Measurements from ENCODE around the gene PTPN14.

PTPN14 gene

DNA sequence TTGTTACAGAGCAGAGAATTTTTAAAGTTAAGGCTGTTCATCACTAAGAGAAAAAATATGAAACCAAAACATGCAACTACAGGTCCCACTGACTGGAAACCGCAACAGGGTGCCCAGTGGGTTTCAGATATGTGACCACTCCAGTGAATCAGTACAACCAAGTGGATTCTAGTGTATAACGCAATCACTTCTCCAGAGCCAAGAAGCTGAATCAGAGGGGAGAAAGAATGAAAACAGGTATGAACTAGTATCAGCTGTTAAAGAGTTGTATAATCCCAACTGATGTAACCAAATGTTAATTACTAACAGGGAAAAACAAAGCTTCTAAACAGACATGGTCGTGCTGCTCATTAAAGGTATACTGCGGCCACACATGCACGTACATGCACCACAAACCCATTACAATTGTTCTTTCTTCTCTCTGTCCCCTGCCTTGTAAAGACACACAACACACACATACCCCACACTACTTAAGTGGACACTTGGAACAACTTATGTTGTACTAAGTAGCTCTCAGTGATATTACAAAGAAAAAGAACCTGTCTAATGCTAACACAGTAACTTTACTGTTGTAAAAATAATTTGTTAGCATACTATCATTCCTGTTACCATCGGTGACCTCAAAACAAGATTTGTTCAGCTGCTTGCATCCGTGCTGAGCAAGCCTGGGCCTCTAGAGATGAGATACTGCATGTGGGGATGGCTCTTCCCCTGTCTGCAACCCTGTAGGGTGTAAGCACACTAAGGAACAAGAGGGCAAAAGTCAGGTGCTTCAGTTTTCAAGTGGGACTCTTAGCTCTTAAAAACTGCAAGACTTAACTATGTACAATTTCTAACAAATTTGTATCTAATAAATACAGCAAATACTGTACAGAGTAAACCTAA is 74.2 kb downstream of the PTPN14 start:
- Histone ChIP-seq H3K4me3 (ENCODE audit: insufficient read depth, low read depth, low read length) (no peak overlapping the region), H3K27ac (ENCODE audit: insufficient read depth, low read depth, low read length, poor library complexity, severe bottlenecking) (no peak overlapping the region), H3K9me3 (ENCODE audit: control insufficient read depth, low read length) (no peaks in the 10 kb centered on the region), H3K27me3 (ENCODE audit: control insufficient read depth, insufficient read depth, low read length, poor library complexity, severe bottlenecking) (no peaks in the 10 kb centered on the region), H3K4me1 (ENCODE audit: control insufficient read depth, insufficient read depth, low read length) (peaks cover 7% of the 10 kb centered on the region), H3K36me3 (ENCODE audit: control insufficient read depth, insufficient read depth, low read length) (no peaks in the 10 kb centered on the region)
- WGBS, 2 experiments = 83 to 90% methylated on average over 7 of the region's 7 CpGs

DNA sequence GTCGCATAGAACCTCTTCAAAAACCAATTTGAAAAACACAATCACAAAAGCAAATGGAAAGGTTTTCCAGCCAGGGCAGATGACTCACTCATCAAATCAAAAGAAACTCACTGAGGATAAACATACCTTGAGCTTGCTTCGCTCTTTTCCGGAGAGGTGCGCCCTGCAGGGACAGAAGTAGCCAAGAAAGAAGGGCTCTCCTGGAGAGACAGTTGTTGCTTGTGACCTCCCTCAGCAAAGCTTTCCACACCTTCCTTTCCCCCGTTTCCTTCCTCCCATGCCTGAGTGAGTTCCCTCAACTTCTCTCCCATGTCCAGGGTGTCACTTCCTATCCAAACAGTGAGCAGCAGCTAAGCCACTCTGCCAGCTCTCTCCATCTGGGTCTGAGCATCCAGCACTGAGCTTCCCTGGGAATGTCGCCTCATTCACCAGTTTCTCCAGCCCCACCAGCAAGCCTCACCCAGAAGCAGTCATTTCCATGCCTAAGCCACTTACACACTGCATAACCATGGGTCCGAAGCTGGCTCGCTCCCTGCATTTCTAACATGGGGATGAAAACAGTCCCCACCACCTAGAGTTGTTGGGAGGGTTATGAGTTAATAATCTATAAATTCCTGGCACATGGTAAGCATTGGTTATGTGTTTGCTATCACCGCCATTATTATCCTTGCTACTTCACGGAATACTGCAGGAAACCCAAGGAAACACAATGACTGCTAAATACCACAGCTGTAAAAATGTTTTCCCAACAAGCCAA is 75.0 kb downstream of the PTPN14 start:
- Histone ChIP-seq H3K4me1 (ENCODE audit: control insufficient read depth, insufficient read depth, low read length) (peaks cover 7% of the 10 kb centered on the region), H3K27me3 (ENCODE audit: control insufficient read depth, insufficient read depth, low read length, poor library complexity, severe bottlenecking) (no peaks in the 10 kb centered on the region), H3K27ac (ENCODE audit: insufficient read depth, low read depth, low read length, poor library complexity, severe bottlenecking) (no peak overlapping the region), H3K36me3 (ENCODE audit: control insufficient read depth, insufficient read depth, low read length) (no peaks in the 10 kb centered on the region), H3K4me3 (ENCODE audit: insufficient read depth, low read depth, low read length) (no peak overlapping the region), H3K9me3 (ENCODE audit: control insufficient read depth, low read length) (no peaks in the 10 kb centered on the region)
- 88 to 91% methylated on average over 10 of the region's 10 CpGs for WGBS, 2 experiments

DNA sequence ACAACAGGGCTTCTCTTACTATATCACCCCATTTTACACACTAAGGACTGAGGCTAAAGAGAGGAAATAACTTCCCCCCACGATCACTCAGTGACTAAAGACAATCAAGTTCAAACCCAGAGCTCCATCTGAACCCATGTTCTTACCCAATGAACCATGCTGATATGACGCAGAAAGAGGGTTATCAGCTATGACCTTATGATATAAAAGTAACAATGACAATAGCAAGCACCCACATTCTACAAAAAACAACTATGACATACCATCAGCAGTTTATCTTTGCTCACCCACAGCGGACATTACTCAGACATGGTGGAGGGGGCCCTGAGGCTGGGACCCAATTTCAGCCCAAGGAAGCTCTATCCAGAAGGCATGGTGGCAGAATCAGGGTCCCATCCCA is 75.7 kb downstream of the PTPN14 start:
- Histone ChIP-seq H3K4me3 (ENCODE audit: insufficient read depth, low read depth, low read length) (no peak overlapping the region), H3K36me3 (ENCODE audit: control insufficient read depth, insufficient read depth, low read length) (no peaks in the 10 kb centered on the region), H3K27ac (ENCODE audit: insufficient read depth, low read depth, low read length, poor library complexity, severe bottlenecking) (no peak overlapping the region), H3K4me1 (ENCODE audit: control insufficient read depth, insufficient read depth, low read length) (peaks cover 7% of the 10 kb centered on the region), H3K27me3 (ENCODE audit: control insufficient read depth, insufficient read depth, low read length, poor library complexity, severe bottlenecking) (no peaks in the 10 kb centered on the region), H3K9me3 (ENCODE audit: control insufficient read depth, low read length) (no peaks in the 10 kb centered on the region)
- 94 to 100% methylated on average over 3 of the region's 3 CpGs for WGBS, 2 experiments

DNA sequence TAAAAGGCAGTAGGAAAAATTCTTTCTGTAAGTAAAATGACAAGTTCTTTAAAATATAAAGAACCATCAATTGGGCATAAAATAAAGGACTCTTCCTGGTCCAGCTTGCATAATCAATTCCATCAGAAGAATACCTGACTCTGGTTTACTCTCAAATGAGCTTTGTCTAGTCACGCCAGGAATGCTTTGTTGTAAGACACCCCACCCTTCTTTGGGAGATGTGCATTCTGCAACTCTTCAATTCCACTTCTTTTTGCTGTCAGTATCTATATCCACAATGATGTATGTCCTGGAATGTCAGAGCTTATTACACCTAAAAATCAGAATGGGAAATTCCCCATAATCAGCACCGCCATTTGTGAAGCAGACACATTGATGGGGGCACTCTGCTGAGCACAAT is 76.1 kb downstream of the PTPN14 start:
- WGBS, 2 experiments = 88 to 90% methylated on average over 2 of the region's 2 CpGs
- Histone ChIP-seq H3K4me1 (ENCODE audit: control insufficient read depth, insufficient read depth, low read length) (peaks cover 7% of the 10 kb centered on the region), H3K4me3 (ENCODE audit: insufficient read depth, low read depth, low read length) (no peak overlapping the region), H3K27me3 (ENCODE audit: control insufficient read depth, insufficient read depth, low read length, poor library complexity, severe bottlenecking) (no peaks in the 10 kb centered on the region), H3K27ac (ENCODE audit: insufficient read depth, low read depth, low read length, poor library complexity, severe bottlenecking) (no peak overlapping the region), H3K9me3 (ENCODE audit: control insufficient read depth, low read length) (no peaks in the 10 kb centered on the region), H3K36me3 (ENCODE audit: control insufficient read depth, insufficient read depth, low read length) (no peaks in the 10 kb centered on the region)

DNA sequence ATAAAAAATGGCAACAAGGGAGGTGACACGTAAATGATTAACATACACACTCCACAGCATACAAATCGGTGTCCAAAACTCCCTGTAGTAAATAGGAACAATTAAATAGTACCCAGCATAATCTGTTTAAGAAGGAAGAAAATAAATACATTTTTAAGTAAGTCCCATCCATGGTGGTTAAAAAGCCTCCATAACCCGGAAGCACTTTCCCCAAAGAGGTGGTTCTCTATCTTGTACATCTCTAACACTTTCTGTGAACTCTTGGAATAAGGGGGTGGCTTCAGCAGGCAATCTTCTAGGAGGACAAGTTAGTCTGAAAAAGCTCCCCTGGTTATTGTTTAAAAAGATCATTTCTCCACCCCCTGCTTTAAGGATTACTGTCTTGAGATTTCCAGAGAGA is 76.9 kb downstream of the PTPN14 start:
- no peak overlapping the region for H3K4me3 ChIP-seq (ENCODE audit: insufficient read depth, low read depth, low read length)
- H3K36me3 ChIP-seq (ENCODE audit: control insufficient read depth, insufficient read depth, low read length) = no peaks in the 10 kb centered on the region
- peaks cover 7% of the 10 kb centered on the region for H3K4me1 ChIP-seq (ENCODE audit: control insufficient read depth, insufficient read depth, low read length)
- H3K27ac ChIP-seq (ENCODE audit: insufficient read depth, low read depth, low read length, poor library complexity, severe bottlenecking) = no peak overlapping the region
- H3K9me3 ChIP-seq (ENCODE audit: control insufficient read depth, low read length) = no peaks in the 10 kb centered on the region
- no peaks in the 10 kb centered on the region for H3K27me3 ChIP-seq (ENCODE audit: control insufficient read depth, insufficient read depth, low read length, poor library complexity, severe bottlenecking)
- WGBS, 2 experiments = 96% methylated on average over 2 of the region's 3 CpGs; no CpG with 5 or more reads in 1 of the 2 experiments

DNA sequence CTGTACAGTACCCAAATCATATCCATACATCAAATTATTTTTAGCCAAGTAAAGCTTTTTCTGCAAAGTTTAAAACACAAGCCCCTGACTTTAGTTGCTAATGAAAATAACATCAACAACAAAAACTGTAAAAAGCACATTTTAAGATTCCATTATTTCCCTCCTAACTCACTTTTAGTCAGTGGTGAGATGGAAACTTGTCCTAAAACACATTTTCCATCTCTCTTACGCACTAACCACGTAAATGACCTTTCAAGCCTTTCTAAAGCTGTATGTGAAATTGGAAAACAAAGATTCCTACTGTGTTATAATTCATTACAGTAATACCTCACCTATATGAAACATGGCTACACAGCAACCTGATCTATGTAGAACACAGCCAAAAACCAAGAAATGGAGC is 77.5 kb downstream of the PTPN14 start:
- H3K36me3 ChIP-seq (ENCODE audit: control insufficient read depth, insufficient read depth, low read length) = no peaks in the 10 kb centered on the region
- H3K4me1 ChIP-seq (ENCODE audit: control insufficient read depth, insufficient read depth, low read length) = peaks cover 7% of the 10 kb centered on the region
- H3K27ac ChIP-seq (ENCODE audit: insufficient read depth, low read depth, low read length, poor library complexity, severe bottlenecking) = no peak overlapping the region
- 86% methylated on average over 2 of the region's 2 CpGs; no CpG with 5 or more reads in 1 of the 2 experiments for WGBS, 2 experiments
- H3K9me3 ChIP-seq (ENCODE audit: control insufficient read depth, low read length) = no peaks in the 10 kb centered on the region
- H3K4me3 ChIP-seq (ENCODE audit: insufficient read depth, low read depth, low read length) = no peak overlapping the region
- no peaks in the 10 kb centered on the region for H3K27me3 ChIP-seq (ENCODE audit: control insufficient read depth, insufficient read depth, low read length, poor library complexity, severe bottlenecking)

DNA sequence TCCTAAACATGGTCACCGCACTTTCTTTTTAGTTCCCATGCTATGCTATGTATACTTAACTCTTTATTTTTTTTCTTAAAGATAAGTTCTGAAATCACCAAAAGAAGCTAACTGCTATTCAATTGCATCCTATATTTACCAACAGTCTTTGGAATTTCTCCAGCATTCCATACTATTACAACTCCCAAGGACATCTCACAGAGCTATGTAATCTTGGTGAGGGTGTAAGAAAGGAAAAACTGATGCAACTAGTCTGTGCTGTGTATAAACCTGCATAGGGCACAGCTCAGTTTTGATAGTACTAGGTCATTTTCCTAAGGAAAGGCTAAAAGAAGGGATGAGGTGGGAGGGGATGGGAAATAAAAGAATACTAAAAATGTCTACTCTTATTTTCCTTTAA is 78.0 kb downstream of the PTPN14 start:
- Histone ChIP-seq H3K9me3 (ENCODE audit: control insufficient read depth, low read length) (no peaks in the 10 kb centered on the region), H3K27ac (ENCODE audit: insufficient read depth, low read depth, low read length, poor library complexity, severe bottlenecking) (no peak overlapping the region), H3K4me1 (ENCODE audit: control insufficient read depth, insufficient read depth, low read length) (peaks cover 7% of the 10 kb centered on the region), H3K4me3 (ENCODE audit: insufficient read depth, low read depth, low read length) (no peak overlapping the region), H3K27me3 (ENCODE audit: control insufficient read depth, insufficient read depth, low read length, poor library complexity, severe bottlenecking) (no peaks in the 10 kb centered on the region), H3K36me3 (ENCODE audit: control insufficient read depth, insufficient read depth, low read length) (no peaks in the 10 kb centered on the region)
- WGBS, 2 experiments = 88 to 91% methylated on average over 1 of the region's 1 CpG

DNA sequence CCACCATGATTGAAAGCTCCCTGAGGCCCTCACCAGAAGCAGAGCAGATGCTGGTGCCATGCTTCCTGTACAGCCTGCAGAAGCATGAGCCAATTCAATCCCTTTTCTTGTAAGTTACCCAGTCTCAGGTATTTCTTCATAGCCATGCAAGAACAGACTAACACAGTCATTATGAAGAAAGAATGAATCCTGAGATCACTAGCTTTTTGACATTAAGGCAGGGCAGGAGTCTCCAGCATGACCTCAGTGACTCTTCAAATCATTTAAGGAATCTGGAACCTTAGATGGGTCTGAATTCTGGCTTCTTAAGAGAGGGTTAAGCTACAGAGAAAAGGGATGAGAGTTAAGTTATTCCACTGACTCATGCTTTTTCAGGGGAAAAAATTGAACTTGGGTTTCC is 79.0 kb downstream of the PTPN14 start:
- Histone ChIP-seq H3K9me3 (ENCODE audit: control insufficient read depth, low read length) (no peaks in the 10 kb centered on the region), H3K4me3 (ENCODE audit: insufficient read depth, low read depth, low read length) (no peak overlapping the region), H3K36me3 (ENCODE audit: control insufficient read depth, insufficient read depth, low read length) (no peaks in the 10 kb centered on the region), H3K27me3 (ENCODE audit: control insufficient read depth, insufficient read depth, low read length, poor library complexity, severe bottlenecking) (no peaks in the 10 kb centered on the region), H3K4me1 (ENCODE audit: control insufficient read depth, insufficient read depth, low read length) (peaks cover 7% of the 10 kb centered on the region), H3K27ac (ENCODE audit: insufficient read depth, low read depth, low read length, poor library complexity, severe bottlenecking) (no peak overlapping the region)

DNA sequence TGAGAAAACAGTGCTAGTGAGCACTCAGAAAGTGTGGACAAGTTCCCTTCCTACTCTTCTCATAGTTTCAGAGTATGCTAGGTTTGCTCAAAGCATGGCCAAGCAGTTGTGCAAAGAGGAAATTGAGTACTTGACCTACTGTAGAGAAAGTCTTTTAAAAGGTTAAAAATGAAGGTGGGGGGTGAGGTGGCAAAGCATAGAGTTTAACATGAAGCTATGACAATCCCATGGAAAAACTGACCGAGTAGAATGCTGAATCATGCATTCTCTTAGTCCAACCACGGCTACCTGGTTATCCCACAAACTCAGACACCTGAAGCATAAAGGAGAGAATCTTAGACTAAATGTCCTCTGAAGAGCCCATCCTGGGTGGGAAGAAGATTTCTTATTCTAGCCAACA is 79.9 kb downstream of the PTPN14 start:
- no peaks in the 10 kb centered on the region for H3K36me3 ChIP-seq (ENCODE audit: control insufficient read depth, insufficient read depth, low read length)
- WGBS, 2 experiments = 45 to 50% methylated on average over 2 of the region's 2 CpGs
- H3K4me1 ChIP-seq (ENCODE audit: control insufficient read depth, insufficient read depth, low read length) = peaks cover 7% of the 10 kb centered on the region
- H3K27me3 ChIP-seq (ENCODE audit: control insufficient read depth, insufficient read depth, low read length, poor library complexity, severe bottlenecking) = no peaks in the 10 kb centered on the region
- H3K27ac ChIP-seq (ENCODE audit: insufficient read depth, low read depth, low read length, poor library complexity, severe bottlenecking) = no peak overlapping the region
- no peaks in the 10 kb centered on the region for H3K9me3 ChIP-seq (ENCODE audit: control insufficient read depth, low read length)
- H3K4me3 ChIP-seq (ENCODE audit: insufficient read depth, low read depth, low read length) = no peak overlapping the region

DNA sequence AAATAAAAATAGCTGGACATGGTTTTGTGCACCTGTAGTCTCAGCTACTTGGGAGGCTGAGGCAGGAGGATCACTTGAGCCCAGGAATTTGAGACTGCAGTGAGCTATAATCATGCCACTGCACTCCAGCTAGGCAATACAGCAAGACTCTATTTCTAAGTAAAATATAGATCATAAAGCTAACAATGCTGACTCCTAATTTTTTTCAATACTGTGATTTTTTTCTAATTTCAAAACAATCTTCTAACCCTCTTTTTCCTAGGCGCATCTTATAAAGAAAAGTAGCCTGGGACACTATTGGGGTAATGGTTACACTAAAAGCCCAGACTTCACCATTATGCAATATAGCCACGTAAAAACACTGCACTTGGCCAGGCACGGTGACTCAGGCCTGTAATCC is 81.3 kb downstream of the PTPN14 start:
- H3K4me1 ChIP-seq (ENCODE audit: control insufficient read depth, insufficient read depth, low read length) = peaks cover under 1% of the 10 kb centered on the region
- H3K4me3 ChIP-seq (ENCODE audit: insufficient read depth, low read depth, low read length) = no peak overlapping the region
- H3K36me3 ChIP-seq (ENCODE audit: control insufficient read depth, insufficient read depth, low read length) = no peaks in the 10 kb centered on the region
- H3K27ac ChIP-seq (ENCODE audit: insufficient read depth, low read depth, low read length, poor library complexity, severe bottlenecking) = no peak overlapping the region
- 95 to 98% methylated on average over 3 of the region's 3 CpGs for WGBS, 2 experiments
- no peaks in the 10 kb centered on the region for H3K9me3 ChIP-seq (ENCODE audit: control insufficient read depth, low read length)
- H3K27me3 ChIP-seq (ENCODE audit: control insufficient read depth, insufficient read depth, low read length, poor library complexity, severe bottlenecking) = no peaks in the 10 kb centered on the region
